Keratinocyte (primary cell): ENCODE results near the gene KIF18B. TPM values are rescaled to one million over a fixed set of nuclear protein-coding genes. Genes with fewer than 3 reads are reported as not detected.

Experiments
- DNase-seq: peaks from one replicate; pipeline ENCODE4 v3.0.0-alpha.2; 2011; ENCODE audit warnings: low read depth, missing footprints, low spot score
- FAIRE-seq: peaks from 2 replicates; lab custom pipeline; 2011; peaks lifted over from hg19 to GRCh38; lab: Jason Lieb, UNC
- H2AFZ ChIP-seq: 2 replicates; pipeline ENCODE4 v1.6.0; 2012; ENCODE audit warnings: low read length, control low read depth, inconsistent platforms; ENCODE audit not compliant: control insufficient read depth
- H3K27ac ChIP-seq: 2 replicates; pipeline ENCODE4 v1.5.1; 2011; ENCODE audit warnings: low read length; ENCODE audit not compliant: control insufficient read depth, insufficient read depth
- H3K27me3 ChIP-seq: 3 replicates; pipeline ENCODE4 v1.6.0; 2011; ENCODE audit warnings: low read length; ENCODE audit not compliant: control insufficient read depth, insufficient read depth; ENCODE audit errors: extremely low read depth
- H3K36me3 ChIP-seq, 2 experiments: 2 replicates in 1 of 2; 3 replicates in 1 of 2; pipeline ENCODE4 v1.5.1; 2011; ENCODE audit warnings: low read length in 2 of 2, mild to moderate bottlenecking in 1 of 2; ENCODE audit not compliant: control insufficient read depth in 2 of 2, insufficient read depth in 2 of 2; ENCODE audit errors: extremely low read depth in 1 of 2
- H3K4me1 ChIP-seq: 3 replicates; pipeline ENCODE4 v1.5.1; 2011; ENCODE audit warnings: low read length; ENCODE audit not compliant: control insufficient read depth, insufficient read depth; ENCODE audit errors: extremely low read depth
- H3K4me2 ChIP-seq: 3 replicates; pipeline ENCODE4 v1.6.0; 2011; ENCODE audit warnings: low read depth, low read length; ENCODE audit not compliant: control insufficient read depth, insufficient read depth; ENCODE audit errors: extremely low read depth
- H3K4me3 ChIP-seq, 3 experiments: fragments of 200-600 bp in 1 of 3; sonication (generic) in 1 of 3; 2 replicates in 2 of 3; 3 replicates in 1 of 3; pipeline ENCODE4 v1.5.1; 2011 to 2016; ENCODE audit warnings: low read length in 3 of 3, mild to moderate bottlenecking in 3 of 3, control low read depth in 2 of 3, inconsistent platforms in 1 of 3, low read depth in 1 of 3, mixed read lengths in 1 of 3, mixed run types in 1 of 3, moderate library complexity in 1 of 3; ENCODE audit not compliant: control insufficient read depth in 2 of 3, insufficient read depth in 2 of 3; ENCODE audit errors: extremely low read depth in 1 of 3
- H3K79me2 ChIP-seq: 2 replicates; pipeline ENCODE4 v1.6.0; 2012; ENCODE audit warnings: low read length; ENCODE audit not compliant: control insufficient read depth, insufficient read depth
- H3K9ac ChIP-seq: 3 replicates; pipeline ENCODE4 v1.6.0; 2011; ENCODE audit warnings: low read length; ENCODE audit not compliant: control insufficient read depth, insufficient read depth; ENCODE audit errors: extremely low read depth
- H3K9me1 ChIP-seq: 3 replicates; pipeline ENCODE4 v1.6.0; 2011; ENCODE audit warnings: low read length; ENCODE audit not compliant: control insufficient read depth, insufficient read depth; ENCODE audit errors: extremely low read depth
- H3K9me3 ChIP-seq: 2 replicates; pipeline ENCODE4 v1.5.1; 2012; ENCODE audit warnings: low read depth, low read length; ENCODE audit not compliant: control insufficient read depth
- H4K20me1 ChIP-seq: 3 replicates; pipeline ENCODE4 v1.6.0; 2011; ENCODE audit warnings: low read length; ENCODE audit not compliant: control insufficient read depth, insufficient read depth; ENCODE audit errors: extremely low read depth
- CTCF ChIP-seq, 3 experiments: IDR thresholded peaks in 1 of 3; conservative IDR thresholded peaks in 1 of 3; optimal IDR thresholded peaks in 1 of 3; 2 replicates in 2 of 3; 3 replicates in 1 of 3; pipeline versions ENCODE3 to v1.5.1; 2011; ENCODE audit warnings: low read length in 3 of 3, mild to moderate bottlenecking in 3 of 3, moderate library complexity in 2 of 3, control low read depth in 1 of 3, inconsistent platforms in 1 of 3; ENCODE audit not compliant: insufficient read depth in 2 of 3; ENCODE audit errors: extremely low read depth in 1 of 3
- EZH2 ChIP-seq: IDR thresholded peaks from one replicate; pipeline ENCODE4 v1.6.1; 2012; ENCODE audit warnings: inconsistent platforms, mild to moderate bottlenecking, low read length, moderate library complexity
- dilution Hi-C: fragments of 300-500 bp; cut with MboI; formaldehyde crosslinking; loops from one replicate; pipeline ENCODE4 v1.7.0; 2020; ENCODE audit warnings: low sequenced_read_pairs; ENCODE audit not compliant: extremely low pct_ligation_motif_present
- polyA plus RNA-seq, 5 experiments: library from polyadenylated mRNA; depleted of rRNA in 3 of 5; stranded (reverse) in 3 of 5; stranded (forward) in 1 of 5; unstranded in 1 of 5; fragments of >200 nt; gene quantifications; 1 replicate in 1 of 5; 2 replicates in 3 of 5; 3 replicates in 1 of 5; pipeline versions ENCODE4 v1.2.1 to v1.2.3, GENCODE V29; 2011 to 2012; ENCODE audit warnings: missing spikeins in 2 of 5, low read depth in 1 of 5, low replicate concordance in 1 of 5

Gene KIF18B
- polyA plus RNA-seq, 1 donor (not counting 4 experiments of a cell fraction or from before 2014, with no cell fraction given): 5.1 TPM

GRCh38 chr17:44955674-44956425 is 8.3 kb upstream of the KIF18B start:
- H3K9me3 ChIP-seq: no peaks in the 10 kb centered on the region
- TF ChIP-seq CTCF (optimal IDR thresholded peaks at IDR 0.05 in 1 of 3, IDR thresholded peaks at IDR 0.05 in 1 of 3, conservative IDR thresholded peaks at IDR 0.05 in 1 of 3; ENCODE audit: extremely low read depth in 1 of 3, insufficient read depth in 2 of 3, low read length in 3 of 3): no peak
- TF ChIP-seq EZH2: no peak
- FAIRE-seq: no peak
- DNase-seq: no peak
- no peaks in the 10 kb centered on the region for H3K36me3 ChIP-seq
- H3K4me1 ChIP-seq: no peaks in the 10 kb centered on the region
- no peaks in the 10 kb centered on the region for H4K20me1 ChIP-seq
- dilution Hi-C loops: no loop called here
- no peak overlapping the region for H3K9ac ChIP-seq
- H3K27ac ChIP-seq: no peak overlapping the region
- peaks cover 7% of the 10 kb centered on the region for H3K27me3 ChIP-seq
- H2AFZ ChIP-seq: no peak overlapping the region
- H3K4me3 ChIP-seq: no peak overlapping the region
- no peaks in the 10 kb centered on the region for H3K79me2 ChIP-seq
- no peak overlapping the region for H3K4me2 ChIP-seq
- no peaks in the 10 kb centered on the region for H3K9me1 ChIP-seq

- H3K27ac ChIP-seq: no peak overlapping the region
- no peak overlapping the region for H3K4me3 ChIP-seq
- H3K9me1 ChIP-seq: no peaks in the 10 kb centered on the region
- dilution Hi-C loops: no loop called here
- H3K27me3 ChIP-seq: peaks cover 3% of the 10 kb centered on the region
- no peak overlapping the region for H3K4me2 ChIP-seq
- TF ChIP-seq EZH2 (no peak), CTCF (optimal IDR thresholded peaks at IDR 0.05 in 1 of 3, IDR thresholded peaks at IDR 0.05 in 1 of 3, conservative IDR thresholded peaks at IDR 0.05 in 1 of 3; ENCODE audit: extremely low read depth in 1 of 3, insufficient read depth in 2 of 3, low read length in 3 of 3) (no peak)
- no peaks in the 10 kb centered on the region for H3K79me2 ChIP-seq
- no peaks in the 10 kb centered on the region for H3K36me3 ChIP-seq
- H3K9me3 ChIP-seq: no peaks in the 10 kb centered on the region
- H4K20me1 ChIP-seq: no peaks in the 10 kb centered on the region
- no peak for DNase-seq
- no peak overlapping the region for H2AFZ ChIP-seq
- no peak for FAIRE-seq
- H3K9ac ChIP-seq: no peak overlapping the region
- peaks cover 4% of the 10 kb centered on the region for H3K4me1 ChIP-seq
These were observed 5.4 kb upstream of the KIF18B start for GRCh38 chr17:44952946-44953475.
